ENCODE measurements around the gene FBXO44. TPM values are rescaled to one million over a fixed set of nuclear protein-coding genes. Genes with fewer than 3 reads are reported as not detected.

The FBXO44 gene
- polyA plus RNA-seq, 1 donor from 2014 or later, result 119 TPM

DNA sequence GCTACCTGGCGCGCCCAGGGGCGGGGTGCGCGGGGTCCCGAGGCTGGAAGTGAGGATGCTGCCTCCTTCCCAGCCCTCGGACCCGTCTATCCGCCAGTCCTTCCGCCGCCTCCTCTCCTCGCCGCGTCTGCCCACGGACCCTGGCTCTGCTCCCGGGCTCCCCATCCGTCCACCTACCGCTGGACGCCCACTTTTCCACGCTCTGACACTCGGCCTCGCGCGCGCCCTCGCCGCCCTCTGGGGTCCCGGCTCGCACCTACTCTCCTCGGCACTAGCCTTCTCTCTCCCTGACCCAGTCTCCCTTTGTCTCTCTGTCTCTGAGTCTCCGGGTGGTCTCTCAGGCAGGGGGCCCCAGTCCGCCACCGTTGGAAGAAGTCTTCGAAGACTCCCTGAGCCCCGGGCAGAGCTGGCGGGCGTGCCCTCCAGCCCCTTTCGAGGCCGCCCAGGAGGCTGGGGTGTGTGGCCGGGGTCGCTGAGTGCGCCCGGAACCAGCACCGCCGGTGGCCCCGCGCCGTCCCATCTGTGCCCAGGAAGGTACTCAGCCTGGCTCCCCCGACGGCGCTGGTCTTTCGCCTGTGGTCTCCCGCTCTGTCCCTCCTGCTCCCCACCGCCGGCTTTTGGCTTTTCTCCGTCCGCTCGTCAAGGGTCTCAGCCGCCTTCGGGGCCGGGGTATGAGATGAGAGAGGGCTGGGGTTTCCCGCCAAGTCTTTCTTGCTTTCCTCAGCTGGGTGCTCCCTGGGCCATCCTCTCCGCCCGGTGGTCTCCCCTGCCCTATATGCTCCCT lies 37.4 kb downstream of the FBXO44 start:
- H4K20me1 ChIP-seq (ENCODE audit: insufficient read depth), result no peaks in the 10 kb centered on the region
- TF ChIP-seq, protein P1, sequence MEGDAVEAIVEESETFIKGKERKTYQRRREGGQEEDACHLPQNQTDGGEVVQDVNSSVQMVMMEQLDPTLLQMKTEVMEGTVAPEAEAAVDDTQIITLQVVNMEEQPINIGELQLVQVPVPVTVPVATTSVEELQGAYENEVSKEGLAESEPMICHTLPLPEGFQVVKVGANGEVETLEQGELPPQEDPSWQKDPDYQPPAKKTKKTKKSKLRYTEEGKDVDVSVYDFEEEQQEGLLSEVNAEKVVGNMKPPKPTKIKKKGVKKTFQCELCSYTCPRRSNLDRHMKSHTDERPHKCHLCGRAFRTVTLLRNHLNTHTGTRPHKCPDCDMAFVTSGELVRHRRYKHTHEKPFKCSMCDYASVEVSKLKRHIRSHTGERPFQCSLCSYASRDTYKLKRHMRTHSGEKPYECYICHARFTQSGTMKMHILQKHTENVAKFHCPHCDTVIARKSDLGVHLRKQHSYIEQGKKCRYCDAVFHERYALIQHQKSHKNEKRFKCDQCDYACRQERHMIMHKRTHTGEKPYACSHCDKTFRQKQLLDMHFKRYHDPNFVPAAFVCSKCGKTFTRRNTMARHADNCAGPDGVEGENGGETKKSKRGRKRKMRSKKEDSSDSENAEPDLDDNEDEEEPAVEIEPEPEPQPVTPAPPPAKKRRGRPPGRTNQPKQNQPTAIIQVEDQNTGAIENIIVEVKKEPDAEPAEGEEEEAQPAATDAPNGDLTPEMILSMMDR (IDR thresholded peaks at IDR 0.05; ENCODE audit: poor library complexity, severe bottlenecking), result peak; percentile 11
- TF ChIP-seq MXI1 (conservative IDR thresholded peaks at IDR 0.05; ENCODE audit: poor library complexity, severe bottlenecking), result no peak
- H2AFZ ChIP-seq (ENCODE audit: low read depth, low read length), result peak overlapping the region; percentile 76
- H3F3A ChIP-seq (ENCODE audit: insufficient read depth, low read length, poor library complexity, severe bottlenecking), result no peaks in the 10 kb centered on the region
- H3K9me3 ChIP-seq (ENCODE audit: low read length), result no peaks in the 10 kb centered on the region
- H3K27me3 ChIP-seq (ENCODE audit: insufficient read depth, low read depth, low read length), result no peaks in the 10 kb centered on the region
- peak overlapping the region; percentile 44 for H3K27ac ChIP-seq (ENCODE audit: low read length)
- H3K9me2 ChIP-seq (ENCODE audit: insufficient read depth, low read length), result no peaks in the 10 kb centered on the region
- no peaks in the 10 kb centered on the region for H3K36me3 ChIP-seq (ENCODE audit: insufficient read depth, low read length)
- H3K79me2 ChIP-seq (replicated peaks; ENCODE audit: insufficient read depth, low read length), result peaks cover 23% of the 10 kb centered on the region
- H3K4me3 ChIP-seq (ENCODE audit: low read length), result peak overlapping the region; percentile 88
- H3K4me2 ChIP-seq (ENCODE audit: low read length), result peak overlapping the region; percentile 55
- peak overlapping the region; percentile 90 for H3K9ac ChIP-seq (ENCODE audit: low read length)

DNA sequence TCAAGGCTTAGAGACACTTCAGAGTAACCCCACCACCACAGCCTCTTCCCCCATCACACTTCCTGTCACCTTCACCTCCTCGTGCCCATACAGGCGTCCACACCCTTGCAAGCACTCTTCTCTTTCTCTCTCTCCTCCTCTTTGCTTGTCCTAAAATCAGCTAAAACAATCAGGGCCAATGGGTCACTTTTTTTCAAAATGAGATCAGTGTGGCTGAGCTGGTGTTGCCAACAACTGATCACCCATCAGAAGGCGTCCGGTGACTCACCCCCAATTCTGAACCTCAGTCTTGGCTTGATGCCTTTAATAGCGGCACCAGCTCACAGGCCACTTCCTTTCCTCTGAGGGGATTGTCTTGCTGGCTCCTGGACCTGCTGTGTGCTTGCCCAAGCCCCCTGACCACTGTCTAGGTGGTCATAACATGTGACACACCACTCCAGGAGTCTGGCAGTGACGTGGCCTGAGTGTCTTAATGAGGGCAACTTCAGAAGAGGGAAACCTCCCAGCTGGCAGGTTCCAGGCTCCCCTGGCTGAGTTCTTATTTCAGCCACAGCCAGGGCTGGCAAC lies 38.4 kb downstream of the FBXO44 start:
- Histone ChIP-seq H3K4me2 (ENCODE audit: low read length) (no peak overlapping the region), H3K9me3 (ENCODE audit: low read length) (no peaks in the 10 kb centered on the region), H3K27ac (ENCODE audit: low read length) (no peak overlapping the region), H3K4me3 (ENCODE audit: low read length) (peak overlapping the region; percentile 88), H3K36me3 (ENCODE audit: insufficient read depth, low read length) (no peaks in the 10 kb centered on the region), H2AFZ (ENCODE audit: low read depth, low read length) (no peak overlapping the region), H3K79me2 (replicated peaks; ENCODE audit: insufficient read depth, low read length) (peaks cover 14% of the 10 kb centered on the region), H3F3A (ENCODE audit: insufficient read depth, low read length, poor library complexity, severe bottlenecking) (no peaks in the 10 kb centered on the region), H3K9me2 (ENCODE audit: insufficient read depth, low read length) (no peaks in the 10 kb centered on the region), H3K9ac (ENCODE audit: low read length) (no peak overlapping the region), H3K27me3 (ENCODE audit: insufficient read depth, low read depth, low read length) (no peaks in the 10 kb centered on the region), H4K20me1 (ENCODE audit: insufficient read depth) (no peaks in the 10 kb centered on the region)
- TF ChIP-seq TAF1 (IDR thresholded peaks at IDR 0.05; ENCODE audit: low read depth) (no peak), EP300 (conservative IDR thresholded peaks at IDR 0.05; ENCODE audit: poor library complexity, severe bottlenecking) (no peak), RAD21 (conservative IDR thresholded peaks at IDR 0.05) (no peak), EZH2 (IDR thresholded peaks at IDR 0.05; ENCODE audit: borderline replicate concordance, insufficient read depth, low read length, poor library complexity, severe bottlenecking) (no peak), MXI1 (conservative IDR thresholded peaks at IDR 0.05; ENCODE audit: poor library complexity, severe bottlenecking) (no peak), POLR2AphosphoS5 (IDR thresholded peaks at IDR 0.05) (no peak), SMC3 (conservative IDR thresholded peaks at IDR 0.05; ENCODE audit: poor library complexity) (no peak)
- TF ChIP-seq, protein P1 (IDR thresholded peaks at IDR 0.05; ENCODE audit: poor library complexity, severe bottlenecking), result no peak
- TF ChIP-seq, protein P2, sequence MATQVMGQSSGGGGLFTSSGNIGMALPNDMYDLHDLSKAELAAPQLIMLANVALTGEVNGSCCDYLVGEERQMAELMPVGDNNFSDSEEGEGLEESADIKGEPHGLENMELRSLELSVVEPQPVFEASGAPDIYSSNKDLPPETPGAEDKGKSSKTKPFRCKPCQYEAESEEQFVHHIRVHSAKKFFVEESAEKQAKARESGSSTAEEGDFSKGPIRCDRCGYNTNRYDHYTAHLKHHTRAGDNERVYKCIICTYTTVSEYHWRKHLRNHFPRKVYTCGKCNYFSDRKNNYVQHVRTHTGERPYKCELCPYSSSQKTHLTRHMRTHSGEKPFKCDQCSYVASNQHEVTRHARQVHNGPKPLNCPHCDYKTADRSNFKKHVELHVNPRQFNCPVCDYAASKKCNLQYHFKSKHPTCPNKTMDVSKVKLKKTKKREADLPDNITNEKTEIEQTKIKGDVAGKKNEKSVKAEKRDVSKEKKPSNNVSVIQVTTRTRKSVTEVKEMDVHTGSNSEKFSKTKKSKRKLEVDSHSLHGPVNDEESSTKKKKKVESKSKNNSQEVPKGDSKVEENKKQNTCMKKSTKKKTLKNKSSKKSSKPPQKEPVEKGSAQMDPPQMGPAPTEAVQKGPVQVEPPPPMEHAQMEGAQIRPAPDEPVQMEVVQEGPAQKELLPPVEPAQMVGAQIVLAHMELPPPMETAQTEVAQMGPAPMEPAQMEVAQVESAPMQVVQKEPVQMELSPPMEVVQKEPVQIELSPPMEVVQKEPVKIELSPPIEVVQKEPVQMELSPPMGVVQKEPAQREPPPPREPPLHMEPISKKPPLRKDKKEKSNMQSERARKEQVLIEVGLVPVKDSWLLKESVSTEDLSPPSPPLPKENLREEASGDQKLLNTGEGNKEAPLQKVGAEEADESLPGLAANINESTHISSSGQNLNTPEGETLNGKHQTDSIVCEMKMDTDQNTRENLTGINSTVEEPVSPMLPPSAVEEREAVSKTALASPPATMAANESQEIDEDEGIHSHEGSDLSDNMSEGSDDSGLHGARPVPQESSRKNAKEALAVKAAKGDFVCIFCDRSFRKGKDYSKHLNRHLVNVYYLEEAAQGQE (IDR thresholded peaks at IDR 0.05; ENCODE audit: borderline replicate concordance), result no peak
